Spinal cord (tissue), 10 donors: ENCODE measurements around the gene NCL. TPM values are rescaled to one million over a fixed set of nuclear protein-coding genes. Genes with fewer than 3 reads are reported as not detected.

Experiments used
- DNase-seq, 6 donors: peaks; one replicate each; pipeline versions ENCODE4 v3.0.0 to v3.0.0-alpha.2; 2013 to 2015; ENCODE audit warnings: low spot score in 6 of 6, low read depth in 4 of 6
- H3K27ac ChIP-seq: one replicate; pipeline ENCODE4 v1.5.1; 2013; ENCODE audit warnings: low read depth, low read length, control low read depth
- H3K27me3 ChIP-seq: one replicate; pipeline ENCODE4 v1.6.1; 2013; ENCODE audit warnings: low read length; ENCODE audit not compliant: control insufficient read depth, insufficient read depth
- H3K36me3 ChIP-seq: one replicate; pipeline ENCODE4 v1.6.1; 2013; ENCODE audit warnings: low read length; ENCODE audit not compliant: control insufficient read depth, insufficient read depth
- H3K4me1 ChIP-seq: one replicate; pipeline ENCODE4 v1.6.1; 2013; ENCODE audit warnings: low read length; ENCODE audit not compliant: control insufficient read depth, insufficient read depth
- H3K4me3 ChIP-seq: one replicate; pipeline ENCODE4 v1.5.1; 2013; ENCODE audit warnings: low read depth, low read length, control low read depth
- H3K9me3 ChIP-seq: one replicate; pipeline ENCODE4 v1.6.1; 2013; ENCODE audit warnings: low read length; ENCODE audit not compliant: control insufficient read depth, insufficient read depth
- WGBS: methylation state at CpG from one replicate; pipeline ENCODE4 v1.1.5; 2013; ENCODE audit warnings: missing lambda C conversion rate; ENCODE audit not compliant: insufficient coverage; 5-methylcytosine and 5-hydroxymethylcytosine counted together
- polyA plus RNA-seq, 2 donors: library from polyadenylated mRNA; unstranded; fragments of 120-200 nt; gene quantifications; one replicate each; pipeline ENCODE4 v1.2.1, GENCODE V29; 2013; ENCODE audit not compliant: insufficient read length in 2 of 2
- total RNA-seq, 2 donors: library from RNA; depleted of rRNA in 1 of 2; stranded (reverse); fragments of 120-200 nt in 1 of 2; fragments of >200 nt in 1 of 2; gene quantifications; one replicate each; pipeline versions ENCODE4 v1.2.3 to v1.2.4, GENCODE V29; 2013 to 2014
- donor health status: healthy.

The NCL gene
- total and polyA plus RNA-seq, 4 donors = 155 to 694 (median 376) TPM

DNA sequence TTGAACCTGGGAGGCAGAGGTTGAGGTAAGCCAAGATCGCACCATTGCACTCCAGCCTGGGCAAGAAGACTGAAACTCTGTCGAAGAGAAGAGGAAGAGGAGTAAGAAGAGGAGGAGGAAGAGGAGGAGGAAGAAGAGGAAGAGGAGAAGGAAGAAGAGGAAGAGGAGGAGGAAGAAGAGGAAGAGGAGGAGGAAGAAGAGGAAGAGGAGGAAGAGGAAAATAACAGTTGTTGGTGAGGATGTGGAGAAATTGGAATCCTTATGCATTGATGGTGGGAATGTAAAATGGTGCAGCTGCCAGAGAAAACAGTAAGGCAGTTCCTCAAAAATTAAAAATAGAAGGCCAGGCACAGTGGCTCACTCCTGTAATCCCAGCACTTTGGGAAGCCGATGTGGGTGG, 8.5 kb upstream of the NCL start:
- Histone ChIP-seq H3K27ac (no peak overlapping the region), H3K9me3 (no peaks in the 10 kb centered on the region), H3K27me3 (no peaks in the 10 kb centered on the region), H3K4me3 (no peak overlapping the region), H3K36me3 (no peaks in the 10 kb centered on the region), H3K4me1 (no peaks in the 10 kb centered on the region)
- no peak for DNase-seq
- WGBS = 85% methylated on average over 3 of the region's 3 CpGs

DNA sequence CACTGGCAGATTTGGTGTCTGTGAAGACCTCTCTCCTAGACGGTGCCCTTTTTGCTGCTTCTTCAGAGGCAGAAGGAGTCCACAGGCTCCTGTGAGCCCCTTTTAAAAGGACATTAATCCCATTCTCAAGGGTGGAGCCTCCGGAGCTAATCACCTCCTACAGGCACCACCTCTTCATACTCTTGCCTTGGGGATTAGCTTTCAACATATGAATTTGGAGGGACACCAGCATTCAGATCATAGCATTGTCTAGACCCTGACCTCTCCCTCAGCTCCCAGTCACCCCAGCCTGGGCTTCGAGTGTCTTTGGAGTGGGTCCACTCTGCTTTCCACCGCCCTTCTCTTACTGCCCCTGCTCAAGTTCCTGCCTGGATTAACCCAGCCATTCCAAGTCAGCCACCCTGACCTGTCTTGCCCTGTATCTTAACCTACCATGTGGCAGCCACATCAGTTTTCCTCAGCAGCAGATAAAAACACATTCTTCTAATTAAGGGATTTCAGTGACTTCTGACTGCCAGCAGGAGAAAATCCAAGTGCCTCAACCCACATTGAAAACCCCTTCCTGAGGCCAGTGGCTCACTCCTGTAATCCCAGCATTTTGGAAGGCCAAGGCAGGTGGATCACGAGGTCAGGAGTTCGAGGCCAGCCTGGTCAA, 6.1 kb upstream of the NCL start:
- Histone ChIP-seq H3K36me3 (no peaks in the 10 kb centered on the region), H3K4me1 (peaks cover 6% of the 10 kb centered on the region), H3K4me3 (no peak overlapping the region), H3K27me3 (no peaks in the 10 kb centered on the region), H3K27ac (no peak overlapping the region), H3K9me3 (no peaks in the 10 kb centered on the region)
- DNase-seq = no peak
- 73% methylated on average over 4 of the region's 6 CpGs for WGBS

DNA sequence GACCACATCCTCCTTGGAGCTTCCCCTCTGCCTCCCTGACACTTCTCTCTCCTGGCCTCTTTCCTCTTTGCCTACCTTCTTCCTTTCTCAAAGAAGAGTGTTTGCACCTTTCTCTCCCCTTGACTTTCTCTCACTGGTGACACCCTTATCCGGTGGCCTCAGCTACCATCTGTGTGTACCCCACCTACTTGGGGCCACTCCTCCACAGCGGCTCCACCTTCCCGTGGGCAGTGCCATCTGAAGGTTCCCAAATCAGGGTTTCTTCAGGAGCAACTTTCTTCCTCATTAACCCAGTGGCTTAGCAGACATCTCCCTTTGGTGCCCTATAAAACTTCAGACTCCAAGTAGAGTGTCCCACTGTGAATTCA, 5.3 kb upstream of the NCL start:
- H3K4me3 ChIP-seq = no peak overlapping the region
- H3K4me1 ChIP-seq = peaks cover 12% of the 10 kb centered on the region
- 53% methylated on average over 3 of the region's 3 CpGs for WGBS
- no peak overlapping the region for H3K27ac ChIP-seq
- H3K36me3 ChIP-seq = no peaks in the 10 kb centered on the region
- H3K9me3 ChIP-seq = no peaks in the 10 kb centered on the region
- no peaks in the 10 kb centered on the region for H3K27me3 ChIP-seq
- DNase-seq = no peak

DNA sequence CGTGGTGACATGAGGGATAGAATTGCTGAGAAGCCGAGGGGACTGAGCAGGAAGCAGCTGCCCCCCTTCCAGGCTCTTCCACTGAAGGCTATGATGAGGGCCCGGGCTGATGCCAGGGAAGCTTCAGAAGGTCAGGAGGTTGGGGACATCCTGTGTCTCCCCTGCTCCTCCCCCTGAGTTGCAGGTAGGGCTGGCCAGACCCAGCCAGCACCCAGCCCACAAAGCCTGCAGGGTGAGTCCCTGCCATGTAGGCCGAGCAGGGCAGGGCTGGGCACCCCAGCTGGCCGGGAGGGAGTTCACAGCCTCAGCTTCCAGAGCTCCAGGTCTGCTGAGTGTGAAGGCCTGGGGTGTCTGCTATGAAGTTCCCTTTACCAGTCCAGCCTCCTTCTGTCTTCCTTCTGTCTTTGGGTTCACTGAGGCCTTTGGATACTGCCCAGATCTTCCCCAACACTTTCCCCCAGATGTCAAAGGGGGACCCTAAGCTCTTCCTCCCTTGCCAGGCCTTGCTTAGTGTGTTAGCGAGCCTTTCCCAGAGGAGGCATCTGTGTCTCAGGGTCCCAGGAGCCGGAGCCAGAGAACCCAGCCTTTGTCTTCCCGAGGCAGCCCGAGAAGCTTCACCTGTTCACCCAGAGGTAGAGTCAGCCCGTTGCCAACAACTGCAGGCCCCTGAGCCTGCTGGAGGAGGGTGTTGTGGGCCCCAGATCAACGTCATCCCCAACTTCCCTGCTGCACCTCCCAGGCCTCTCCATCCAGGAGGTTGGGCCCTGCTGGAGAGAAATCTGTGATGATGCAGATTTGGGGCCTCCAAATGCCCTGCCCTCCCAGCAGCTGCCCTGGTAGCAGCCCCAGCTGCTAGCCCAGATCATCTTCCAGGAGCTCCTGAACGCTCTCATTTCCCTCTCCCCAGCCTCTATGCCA, 3.6 kb upstream of the NCL start:
- Histone ChIP-seq H3K27ac (no peak overlapping the region), H3K4me3 (no peak overlapping the region), H3K27me3 (no peaks in the 10 kb centered on the region), H3K9me3 (no peaks in the 10 kb centered on the region), H3K4me1 (peaks cover 12% of the 10 kb centered on the region), H3K36me3 (no peaks in the 10 kb centered on the region)
- DNase-seq = no peak
- WGBS = 77% methylated on average over 10 of the region's 12 CpGs

DNA sequence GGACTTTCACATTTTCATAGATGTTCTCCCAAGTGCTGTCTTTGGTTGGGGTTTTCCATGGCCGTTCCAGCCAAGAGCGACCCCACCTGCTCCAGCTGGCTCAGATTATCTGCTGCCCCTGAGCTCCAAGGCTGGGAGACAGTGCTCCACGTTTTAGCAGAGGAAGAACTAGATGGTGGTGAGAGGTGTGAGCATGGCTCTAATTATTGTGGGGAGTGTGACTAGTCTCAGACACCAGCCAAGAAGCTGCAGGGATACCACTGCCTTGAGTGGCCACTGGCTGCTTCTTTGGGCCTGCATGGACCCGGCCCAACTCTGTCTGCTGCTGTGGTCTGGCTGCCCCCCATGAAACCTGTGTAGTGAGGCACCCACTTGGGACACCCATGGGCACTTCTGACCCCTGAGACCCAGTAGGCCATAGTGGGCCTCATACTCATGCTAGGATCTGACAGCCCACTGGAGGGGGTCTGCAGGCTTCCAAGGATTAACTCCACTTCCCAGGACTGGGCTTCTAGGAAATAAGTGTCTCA, 2.8 kb upstream of the NCL start:
- no peaks in the 10 kb centered on the region for H3K9me3 ChIP-seq
- no peak overlapping the region for H3K27ac ChIP-seq
- 86% methylated on average over 4 of the region's 4 CpGs for WGBS
- no peaks in the 10 kb centered on the region for H3K27me3 ChIP-seq
- H3K4me1 ChIP-seq = peaks cover 12% of the 10 kb centered on the region
- no peak for DNase-seq
- no peaks in the 10 kb centered on the region for H3K36me3 ChIP-seq
- H3K4me3 ChIP-seq = no peak overlapping the region

DNA sequence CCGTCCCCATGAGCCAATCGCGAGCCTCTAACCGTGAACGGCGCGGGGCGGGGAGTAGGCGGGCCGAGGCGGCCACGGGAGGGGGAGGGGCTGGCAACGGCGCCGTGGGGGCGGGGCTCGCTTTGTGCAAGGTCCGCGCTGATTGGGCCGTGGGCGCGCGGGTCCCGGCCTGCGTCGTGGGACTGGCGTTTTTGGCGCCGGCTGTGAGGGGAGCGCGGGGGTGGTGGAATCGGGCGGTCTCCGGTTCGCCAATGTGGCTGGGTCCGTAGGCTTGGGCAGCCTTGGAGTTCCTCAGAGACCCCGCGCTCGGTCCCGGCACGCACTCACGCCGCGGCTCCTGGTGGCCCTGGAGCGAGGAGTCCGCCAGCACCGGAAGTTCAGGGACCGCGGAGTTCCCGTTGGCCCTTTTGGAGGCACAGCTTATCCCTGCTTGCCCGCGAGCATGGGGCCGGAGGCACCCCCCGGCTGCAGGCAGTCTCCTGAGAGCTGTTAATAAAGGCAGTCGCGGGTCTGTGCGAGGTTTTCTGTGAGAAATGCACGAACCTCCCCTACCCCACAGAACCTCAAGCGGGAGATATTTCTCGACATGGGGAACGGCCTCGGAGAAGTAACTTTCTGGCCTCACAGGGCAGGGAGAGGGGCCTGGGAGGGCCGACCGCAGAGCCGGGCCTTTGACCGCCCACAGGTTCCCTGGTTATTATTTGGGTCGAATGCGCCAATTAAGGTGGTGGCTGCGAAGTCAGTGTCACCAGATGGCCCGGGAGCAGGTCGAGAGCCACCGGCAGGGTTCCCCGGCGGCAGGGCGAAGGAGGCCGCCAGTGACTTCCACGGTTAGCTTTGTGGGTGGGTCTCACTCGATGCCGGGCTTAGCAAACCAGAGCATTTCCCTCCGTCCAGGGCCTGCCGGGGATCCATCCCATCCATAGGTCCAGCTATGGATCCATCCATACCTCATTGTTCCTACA, 574 bp upstream of the NCL start:
- H3K4me3 ChIP-seq = peak overlapping the region; percentile 94
- no peaks in the 10 kb centered on the region for H3K27me3 ChIP-seq
- under 1% methylated on average over 79 of the region's 81 CpGs for WGBS
- peaks cover 19% of the 10 kb centered on the region for H3K36me3 ChIP-seq
- peaks cover 12% of the 10 kb centered on the region for H3K4me1 ChIP-seq
- H3K27ac ChIP-seq = peak overlapping the region; percentile 99
- peak in 3 of 6 donors; percentile 7 to 99 (median 94) for DNase-seq
- H3K9me3 ChIP-seq = no peaks in the 10 kb centered on the region

DNA sequence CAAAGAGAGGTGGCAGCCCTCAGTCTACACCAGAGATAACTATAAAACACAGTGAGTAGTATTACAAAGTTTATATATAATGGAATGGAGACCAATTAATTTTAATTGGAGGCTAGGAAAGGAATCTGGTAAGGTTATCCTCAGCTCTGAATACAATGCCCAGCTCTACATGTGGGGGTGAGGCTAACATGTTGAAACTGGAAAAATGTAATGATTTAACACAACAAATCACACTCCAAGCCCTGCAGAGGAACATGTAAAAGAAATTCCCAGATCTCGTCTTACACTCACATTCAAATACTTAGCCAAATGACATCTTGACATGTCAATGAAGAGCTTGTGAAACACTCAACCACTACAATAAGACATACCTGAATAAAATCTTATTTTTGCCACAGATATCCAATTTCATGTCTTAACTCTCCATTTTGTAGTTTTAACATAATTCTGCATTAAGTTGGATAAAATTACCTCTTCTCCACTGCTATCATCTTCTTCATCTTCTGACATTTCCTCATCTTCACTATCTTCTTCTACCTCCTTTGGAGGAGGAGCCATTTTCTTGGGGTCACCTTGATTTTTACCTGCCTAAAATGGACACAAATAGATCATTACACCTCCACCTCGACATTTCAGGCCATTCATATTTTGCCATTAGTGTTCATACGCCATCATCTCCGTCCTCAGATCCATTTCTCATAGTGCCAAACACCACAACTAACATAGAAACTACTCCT, 1.4 kb downstream of the NCL start:
- H3K27ac ChIP-seq = no peak overlapping the region
- no peak for DNase-seq
- peaks cover 36% of the 10 kb centered on the region for H3K36me3 ChIP-seq
- H3K4me3 ChIP-seq = peak overlapping the region; percentile 94
- H3K9me3 ChIP-seq = no peaks in the 10 kb centered on the region
- peaks cover 12% of the 10 kb centered on the region for H3K4me1 ChIP-seq
- 14% methylated on average over 4 of the region's 4 CpGs for WGBS
- no peaks in the 10 kb centered on the region for H3K27me3 ChIP-seq

DNA sequence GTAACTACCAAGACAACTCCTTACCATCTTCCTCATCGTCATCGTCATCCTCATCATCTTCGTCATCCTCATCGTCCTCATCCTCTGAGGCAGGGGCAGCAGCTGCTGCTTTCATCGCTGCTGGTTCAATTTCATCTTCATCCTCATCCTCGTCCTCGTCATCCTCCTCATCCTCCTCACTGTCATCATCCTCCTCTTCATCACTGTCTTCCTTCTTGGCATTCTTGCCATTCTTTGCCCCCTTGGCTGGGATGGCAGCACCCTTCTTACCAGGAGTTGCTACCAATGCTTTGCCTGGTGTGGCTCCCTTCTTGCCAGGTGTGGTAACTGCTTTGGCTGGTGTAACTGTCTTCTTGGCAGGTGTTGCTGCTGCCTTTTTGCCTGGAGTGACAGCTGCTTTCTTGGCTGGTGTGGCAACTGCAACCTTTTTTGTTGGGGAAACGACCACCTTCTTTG, 2.7 kb downstream of the NCL start:
- Histone ChIP-seq H3K27me3 (no peaks in the 10 kb centered on the region), H3K4me1 (peaks cover 12% of the 10 kb centered on the region), H3K4me3 (no peak overlapping the region), H3K36me3 (peaks cover 41% of the 10 kb centered on the region), H3K27ac (no peak overlapping the region), H3K9me3 (no peaks in the 10 kb centered on the region)
- no peak for DNase-seq
- 88% methylated on average over 8 of the region's 8 CpGs for WGBS
